Activated naive CD8-positive, alpha-beta T cell treated with anti-CD3 and anti-CD28 coated beads for 36 hours (primary cell): ENCODE results near the gene DLG2. TPM values are rescaled to one million over a fixed set of nuclear protein-coding genes. Genes with fewer than 3 reads are reported as not detected.

Source experiments
- DNase-seq: peaks from one replicate; pipeline ENCODE4 v3.0.0; 2021
- H3K27ac Mint-ChIP-seq: one replicate; pipeline ENCODE4 v1.8.0; 2022; ENCODE audit warnings: mild to moderate bottlenecking, moderate library complexity, mixed read lengths
- H3K27me3 Mint-ChIP-seq: one replicate; pipeline ENCODE4 v1.8.0; 2022; ENCODE audit warnings: mild to moderate bottlenecking, mixed read lengths
- H3K36me3 Mint-ChIP-seq: one replicate; pipeline ENCODE4 v1.8.0; 2021; ENCODE audit warnings: mild to moderate bottlenecking, mixed read lengths
- H3K4me1 Mint-ChIP-seq: one replicate; pipeline ENCODE4 v1.8.0; 2021; ENCODE audit warnings: mixed read lengths
- H3K4me3 Mint-ChIP-seq: one replicate; pipeline ENCODE4 v1.8.0; 2022; ENCODE audit warnings: mild to moderate bottlenecking, moderate library complexity, mixed read lengths
- H3K9me3 Mint-ChIP-seq: one replicate; pipeline ENCODE4 v1.8.0; 2022; ENCODE audit warnings: mixed read lengths
- total RNA-seq, 2 experiments: library from RNA; stranded (reverse); gene quantifications; one replicate each; pipeline ENCODE4 v1.2.3, GENCODE V29; 2021

Gene DLG2
- total RNA-seq, 2 experiments from 2014 or later = 1.7 to 1.9 TPM

- Mint-ChIP-seq H3K9me3 (peaks cover 29% of the 10 kb centered on the region), H3K4me3 (no peak overlapping the region), H3K4me1 (peaks cover 2% of the 10 kb centered on the region), H3K27me3 (no peaks in the 10 kb centered on the region), H3K36me3 (no peaks in the 10 kb centered on the region), H3K27ac (no peak overlapping the region)
- no peak for DNase-seq
Observed at GRCh38 chr11:85095239-85095638, 531.9 kb downstream of the DLG2 start.

- Mint-ChIP-seq H3K4me3 (no peak overlapping the region), H3K36me3 (no peaks in the 10 kb centered on the region), H3K4me1 (peaks cover 2% of the 10 kb centered on the region), H3K9me3 (peaks cover 30% of the 10 kb centered on the region), H3K27ac (no peak overlapping the region), H3K27me3 (no peaks in the 10 kb centered on the region)
- DNase-seq = no peak
Observed at GRCh38 chr11:85094795-85095194, 532.3 kb downstream of the DLG2 start.

GRCh38 chr11:85089654-85090053 lies 537.5 kb downstream of the DLG2 start:
- Mint-ChIP-seq H3K4me1 (no peaks in the 10 kb centered on the region), H3K9me3 (peaks cover 25% of the 10 kb centered on the region), H3K27me3 (no peaks in the 10 kb centered on the region), H3K36me3 (no peaks in the 10 kb centered on the region), H3K27ac (no peak overlapping the region), H3K4me3 (no peak overlapping the region)
- no peak for DNase-seq

GRCh38 chr11:85088286-85088685 lies 538.9 kb downstream of the DLG2 start:
- Mint-ChIP-seq H3K36me3 (no peaks in the 10 kb centered on the region), H3K9me3 (peaks cover 27% of the 10 kb centered on the region), H3K4me3 (no peak overlapping the region), H3K27ac (no peak overlapping the region), H3K4me1 (no peaks in the 10 kb centered on the region), H3K27me3 (no peaks in the 10 kb centered on the region)
- no peak for DNase-seq

- DNase-seq = no peak
- Mint-ChIP-seq H3K4me3 (no peak overlapping the region), H3K27me3 (no peaks in the 10 kb centered on the region), H3K36me3 (no peaks in the 10 kb centered on the region), H3K9me3 (peaks cover 20% of the 10 kb centered on the region), H3K4me1 (no peaks in the 10 kb centered on the region), H3K27ac (no peak overlapping the region)
Observed at GRCh38 chr11:85086504-85087284, 540.5 kb downstream of the DLG2 start.

GRCh38 chr11:85076535-85077330 lies 550.4 kb downstream of the DLG2 start:
- H3K9me3 Mint-ChIP-seq = peaks cover 12% of the 10 kb centered on the region
- no peak for DNase-seq
- no peaks in the 10 kb centered on the region for H3K4me1 Mint-ChIP-seq
- H3K27ac Mint-ChIP-seq = no peak overlapping the region
- no peaks in the 10 kb centered on the region for H3K36me3 Mint-ChIP-seq
- no peak overlapping the region for H3K4me3 Mint-ChIP-seq
- H3K27me3 Mint-ChIP-seq = no peaks in the 10 kb centered on the region

- Mint-ChIP-seq H3K27me3 (no peaks in the 10 kb centered on the region), H3K4me3 (no peak overlapping the region), H3K27ac (no peak overlapping the region), H3K9me3 (peaks cover 7% of the 10 kb centered on the region), H3K36me3 (no peaks in the 10 kb centered on the region), H3K4me1 (no peaks in the 10 kb centered on the region)
- DNase-seq = no peak
Observed at GRCh38 chr11:85062659-85063058, 564.5 kb downstream of the DLG2 start.

- peaks cover 1% of the 10 kb centered on the region for H3K9me3 Mint-ChIP-seq
- no peaks in the 10 kb centered on the region for H3K27me3 Mint-ChIP-seq
- no peak overlapping the region for H3K4me3 Mint-ChIP-seq
- no peak overlapping the region for H3K27ac Mint-ChIP-seq
- H3K36me3 Mint-ChIP-seq = no peaks in the 10 kb centered on the region
- no peak for DNase-seq
- H3K4me1 Mint-ChIP-seq = no peaks in the 10 kb centered on the region
Observed at GRCh38 chr11:85052636-85053035, 574.5 kb downstream of the DLG2 start.

- no peak for DNase-seq
- no peaks in the 10 kb centered on the region for H3K9me3 Mint-ChIP-seq
- no peak overlapping the region for H3K4me3 Mint-ChIP-seq
- no peak overlapping the region for H3K27ac Mint-ChIP-seq
- H3K27me3 Mint-ChIP-seq = no peaks in the 10 kb centered on the region
- no peaks in the 10 kb centered on the region for H3K36me3 Mint-ChIP-seq
- H3K4me1 Mint-ChIP-seq = no peaks in the 10 kb centered on the region
Observed at GRCh38 chr11:85048801-85049200, 578.3 kb downstream of the DLG2 start.

GRCh38 chr11:85045716-85046115 lies 581.4 kb downstream of the DLG2 start:
- no peak overlapping the region for H3K27ac Mint-ChIP-seq
- no peaks in the 10 kb centered on the region for H3K9me3 Mint-ChIP-seq
- DNase-seq = no peak

GRCh38 chr11:85044911-85045310 lies 582.2 kb downstream of the DLG2 start:
- H3K27ac Mint-ChIP-seq = no peak overlapping the region
- no peaks in the 10 kb centered on the region for H3K4me1 Mint-ChIP-seq
- no peaks in the 10 kb centered on the region for H3K27me3 Mint-ChIP-seq
- H3K4me3 Mint-ChIP-seq = no peak overlapping the region
- no peaks in the 10 kb centered on the region for H3K9me3 Mint-ChIP-seq
- no peaks in the 10 kb centered on the region for H3K36me3 Mint-ChIP-seq
- no peak for DNase-seq

More at GRCh38 chr11:85045716-85046115, 581.4 kb downstream of the DLG2 start:
- no peak overlapping the region for H3K4me3 Mint-ChIP-seq
- H3K4me1 Mint-ChIP-seq = no peaks in the 10 kb centered on the region
- H3K36me3 Mint-ChIP-seq = no peaks in the 10 kb centered on the region
- H3K27me3 Mint-ChIP-seq = no peaks in the 10 kb centered on the region

- Mint-ChIP-seq H3K4me1 (no peaks in the 10 kb centered on the region), H3K9me3 (no peaks in the 10 kb centered on the region), H3K27me3 (no peaks in the 10 kb centered on the region), H3K36me3 (no peaks in the 10 kb centered on the region), H3K4me3 (no peak overlapping the region), H3K27ac (no peak overlapping the region)
- no peak for DNase-seq
Observed at GRCh38 chr11:85042361-85042760, 584.8 kb downstream of the DLG2 start.

GRCh38 chr11:85040166-85040565 lies 587.0 kb downstream of the DLG2 start:
- Mint-ChIP-seq H3K27ac (no peak overlapping the region), H3K27me3 (no peaks in the 10 kb centered on the region), H3K9me3 (peaks cover 2% of the 10 kb centered on the region), H3K4me1 (no peaks in the 10 kb centered on the region), H3K36me3 (no peaks in the 10 kb centered on the region), H3K4me3 (no peak overlapping the region)
- no peak for DNase-seq

GRCh38 chr11:85029964-85030363 lies 597.2 kb downstream of the DLG2 start:
- H3K4me1 Mint-ChIP-seq = peaks cover 2% of the 10 kb centered on the region
- no peak overlapping the region for H3K27ac Mint-ChIP-seq
- no peak for DNase-seq
- no peaks in the 10 kb centered on the region for H3K27me3 Mint-ChIP-seq
- H3K36me3 Mint-ChIP-seq = peaks cover 3% of the 10 kb centered on the region
- peaks cover under 1% of the 10 kb centered on the region for H3K9me3 Mint-ChIP-seq
- no peak overlapping the region for H3K4me3 Mint-ChIP-seq

GRCh38 chr11:85028329-85029101 lies 598.6 kb downstream of the DLG2 start:
- Mint-ChIP-seq H3K27ac (no peak overlapping the region), H3K4me1 (peaks cover 2% of the 10 kb centered on the region), H3K9me3 (no peaks in the 10 kb centered on the region), H3K4me3 (no peak overlapping the region), H3K36me3 (peaks cover 3% of the 10 kb centered on the region), H3K27me3 (no peaks in the 10 kb centered on the region)
- no peak for DNase-seq
